ENCODE data around the gene CCDC154.

CCDC154 gene

DNA sequence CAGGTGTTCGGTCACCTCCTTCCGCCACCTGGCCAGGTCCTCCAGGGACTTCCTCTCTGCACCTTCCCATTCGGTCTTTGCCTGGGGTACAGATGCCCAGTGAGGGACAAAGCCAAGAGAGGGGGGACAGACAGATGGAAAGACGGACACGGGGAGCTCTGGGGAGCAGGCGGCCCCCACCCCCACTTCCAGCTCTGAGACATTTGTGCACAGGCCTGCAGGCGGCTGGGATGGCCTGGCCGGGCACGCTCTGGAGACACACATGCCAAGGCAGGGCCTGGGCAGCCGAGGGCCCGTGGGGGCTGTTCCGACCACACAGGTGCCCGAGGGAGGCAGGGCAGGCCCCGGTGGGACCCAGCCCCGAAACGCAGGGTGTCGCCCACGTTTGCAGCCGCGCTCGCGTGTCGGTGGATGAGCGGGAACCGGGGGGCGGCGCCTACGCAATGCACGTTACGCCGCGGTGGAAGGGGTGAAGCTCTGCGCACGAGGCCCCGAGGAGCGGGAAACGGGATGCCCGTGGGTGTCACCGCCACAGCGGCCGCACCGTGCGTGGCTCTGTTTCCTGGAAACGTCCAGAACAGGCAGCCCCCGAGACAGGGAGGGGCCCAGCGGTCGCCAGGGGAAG is 7.5 kb downstream of the CCDC154 start:
- no peak for DNase-seq (ENCODE audit: low spot score)

DNA sequence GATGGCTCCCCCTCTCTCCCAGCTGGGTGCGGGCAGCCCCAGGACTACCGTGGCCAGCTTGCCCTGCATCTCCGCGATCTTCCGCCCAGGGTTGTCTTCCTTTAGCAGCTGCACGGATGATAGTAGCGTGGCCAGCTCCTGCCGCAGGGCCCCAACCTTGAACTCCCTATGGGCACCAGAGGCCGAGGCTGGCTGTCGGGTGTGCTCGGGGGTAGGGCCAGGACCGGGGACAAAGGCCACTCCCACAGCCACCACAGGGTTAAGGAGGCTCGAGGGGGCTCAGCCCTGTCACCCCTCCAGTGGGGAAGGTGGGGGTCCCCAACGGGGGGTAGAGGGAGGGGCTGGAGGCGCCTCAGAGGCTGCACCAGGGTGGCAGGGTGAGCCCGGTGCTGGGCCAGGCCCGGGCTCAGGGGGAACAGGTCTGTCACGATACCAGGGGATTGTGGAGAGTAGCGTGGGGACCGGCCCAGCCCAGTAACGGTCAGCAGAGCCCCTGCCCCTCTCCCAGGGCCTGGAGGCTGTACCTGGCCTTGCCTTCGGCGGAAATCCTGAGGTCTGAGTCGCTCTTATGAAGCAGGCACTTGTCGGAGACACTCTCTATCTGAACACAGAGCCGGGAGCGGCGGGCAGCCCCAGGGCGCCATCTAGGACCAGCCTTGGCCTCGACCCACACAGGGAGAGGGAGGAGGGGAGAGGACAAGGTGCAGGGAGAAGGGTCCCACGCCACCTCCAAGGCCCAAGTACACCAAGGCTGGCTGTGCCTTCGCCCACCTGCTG is 8.2 kb downstream of the CCDC154 start:
- no peak for DNase-seq (ENCODE audit: low spot score)

DNA sequence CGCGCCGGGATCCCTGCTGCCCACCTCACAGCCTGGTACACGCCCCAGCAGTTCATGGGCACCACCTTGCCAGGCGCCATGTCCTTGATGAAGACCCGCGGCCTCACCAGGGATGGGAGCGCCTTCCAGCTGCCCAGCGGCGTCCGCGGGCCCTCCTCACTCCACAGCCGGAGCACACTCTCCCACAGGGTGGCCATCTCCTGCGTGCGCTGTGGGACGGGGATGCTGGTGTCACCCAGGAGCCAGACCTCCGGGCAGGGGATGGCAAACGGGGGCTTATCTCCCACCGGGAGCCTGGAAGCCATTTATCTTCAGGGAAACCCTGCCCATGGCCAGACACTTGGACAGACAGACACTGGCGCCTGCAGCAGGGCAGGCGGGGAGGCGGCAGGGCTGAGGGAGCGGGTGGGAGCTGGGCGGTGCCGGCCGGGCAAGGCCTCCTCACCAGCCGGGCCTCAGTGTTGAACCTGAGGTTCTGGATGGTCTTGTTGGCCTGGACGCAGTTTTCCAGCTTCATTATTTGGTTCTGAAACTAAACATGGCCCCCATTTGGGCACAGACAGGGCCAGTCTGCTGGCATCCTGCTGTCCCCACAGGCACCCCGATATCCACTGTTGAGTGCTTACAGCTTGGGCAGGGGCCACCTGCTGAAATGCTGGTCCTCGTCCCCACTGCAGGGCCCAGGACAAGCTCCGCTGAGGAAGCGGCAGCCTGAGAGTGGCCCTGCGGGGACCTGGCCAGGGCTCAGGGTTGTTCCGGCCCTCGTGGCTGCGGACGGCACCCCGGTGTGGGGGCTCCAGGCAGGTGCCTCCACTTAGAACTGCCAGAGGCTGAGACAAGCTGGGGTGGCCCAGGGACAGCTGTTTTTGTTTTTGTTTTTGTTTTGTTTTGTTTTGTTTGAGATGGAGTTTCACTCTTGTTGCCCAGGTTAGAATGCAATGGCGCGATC is 9.4 kb downstream of the CCDC154 start:
- no peak for DNase-seq (ENCODE audit: low spot score)

DNA sequence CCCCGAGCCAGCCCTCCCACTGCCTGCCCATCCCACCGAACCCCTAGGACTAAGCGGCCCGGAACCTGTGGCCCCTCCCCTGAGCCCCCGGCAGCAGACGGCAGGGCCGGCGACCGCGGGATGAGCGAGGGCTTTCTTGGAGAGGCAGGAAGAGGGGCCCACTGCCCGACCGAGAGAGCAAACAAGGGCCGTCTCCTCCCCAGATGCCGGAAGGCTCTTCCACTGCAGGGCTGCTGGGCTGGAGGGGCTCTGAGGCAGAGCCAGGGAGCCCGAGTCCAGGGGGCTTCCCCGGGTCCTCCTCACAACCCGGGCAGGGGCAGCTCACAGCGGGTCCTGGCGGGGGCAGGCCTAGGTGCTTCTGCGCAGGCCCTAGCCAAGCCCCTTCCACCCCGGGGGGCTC is 10.6 kb downstream of the CCDC154 start:
- no peak for DNase-seq (ENCODE audit: low spot score)

DNA sequence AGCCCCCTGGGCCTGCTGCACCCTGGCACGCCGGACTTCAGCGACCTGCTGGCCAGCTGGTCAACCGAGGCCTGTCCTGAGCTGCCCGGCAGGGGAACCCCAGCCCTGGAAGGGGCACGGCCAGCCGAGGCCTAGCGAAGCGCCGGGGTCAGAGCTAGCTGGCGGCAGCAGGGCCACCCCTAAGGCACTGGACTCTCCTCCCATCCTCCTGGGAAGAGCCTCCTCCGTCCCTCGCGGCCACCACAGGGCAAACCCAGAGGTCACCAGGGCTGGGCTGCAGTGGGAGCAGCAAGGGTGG is 11.1 kb downstream of the CCDC154 start:
- no peak for DNase-seq (ENCODE audit: low spot score)

DNA sequence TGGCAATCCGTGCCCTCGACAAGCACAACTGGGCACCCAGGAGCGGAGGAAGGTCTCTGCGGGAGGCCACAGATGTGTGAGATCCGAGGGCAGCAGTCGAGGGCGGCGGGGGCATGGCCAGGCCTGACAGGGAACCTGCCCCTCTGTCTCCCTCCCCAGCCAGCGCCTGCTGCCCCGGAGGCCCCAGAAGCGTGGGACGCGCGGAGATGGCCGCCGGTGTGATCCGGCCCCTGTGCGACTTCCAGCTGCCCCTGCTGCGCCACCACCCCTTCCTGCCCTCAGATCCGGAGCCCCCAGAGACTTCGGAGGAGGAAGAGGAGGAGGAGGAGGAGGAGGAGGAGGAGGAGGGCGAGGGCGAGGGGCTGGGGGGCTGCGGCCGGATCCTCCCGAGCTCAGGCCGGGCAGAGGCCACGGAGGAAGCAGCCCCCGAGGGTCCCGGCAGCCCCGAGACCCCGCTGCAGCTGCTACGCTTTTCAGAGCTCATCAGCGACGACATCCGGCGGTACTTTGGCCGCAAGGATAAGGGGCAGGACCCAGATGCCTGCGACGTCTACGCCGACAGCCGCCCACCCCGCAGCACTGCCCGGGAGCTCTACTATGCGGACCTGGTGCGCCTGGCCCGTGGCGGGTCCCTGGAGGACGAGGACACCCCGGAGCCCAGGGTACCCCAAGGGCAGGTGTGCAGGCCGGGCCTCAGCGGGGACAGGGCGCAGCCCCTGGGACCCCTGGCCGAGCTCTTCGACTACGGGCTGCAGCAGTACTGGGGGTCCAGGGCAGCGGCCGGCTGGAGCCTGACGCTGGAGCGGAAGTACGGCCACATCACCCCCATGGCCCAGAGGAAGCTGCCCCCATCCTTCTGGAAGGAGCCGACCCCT is 11.7 kb downstream of the CCDC154 start:
- no peak for DNase-seq (ENCODE audit: low spot score)

DNA sequence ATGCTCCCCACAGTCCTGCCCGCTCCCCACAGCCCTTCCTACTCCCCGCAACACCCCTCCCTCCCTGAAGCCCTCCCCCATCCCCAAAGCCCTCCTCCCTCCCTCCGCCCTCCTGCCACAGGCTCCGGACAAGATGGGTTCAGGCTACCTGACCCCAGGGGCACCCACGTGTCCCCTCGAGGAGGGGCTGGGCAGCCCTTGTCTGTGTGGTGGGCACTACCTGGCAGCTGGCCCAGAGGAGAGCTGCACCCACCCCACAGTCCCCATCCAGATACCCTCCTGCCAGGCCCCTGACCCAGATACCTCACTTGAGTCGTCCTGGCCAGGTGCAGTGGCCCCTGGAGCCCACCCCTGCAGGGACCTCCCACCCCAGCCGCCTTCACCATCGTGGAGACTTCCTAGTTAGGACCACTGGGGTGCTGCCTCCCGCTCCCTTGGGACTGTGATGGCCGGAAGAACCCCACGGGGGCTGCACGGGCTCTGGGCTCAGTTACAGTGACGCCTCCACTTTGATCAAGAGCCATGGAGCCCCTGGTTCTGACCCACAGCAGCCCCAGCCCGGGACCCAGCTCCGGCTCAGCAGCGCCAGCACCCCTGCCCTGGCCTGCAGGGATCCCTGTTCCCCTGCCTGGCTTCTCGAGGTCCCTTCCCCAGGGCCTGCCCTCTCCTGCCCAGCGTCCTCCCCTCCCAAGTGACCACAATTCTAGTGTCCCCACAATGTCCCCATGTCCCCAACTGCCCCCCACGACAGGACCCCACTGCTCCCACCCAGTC is 12.7 kb downstream of the CCDC154 start:
- DNase-seq (ENCODE audit: low spot score), result no peak

DNA sequence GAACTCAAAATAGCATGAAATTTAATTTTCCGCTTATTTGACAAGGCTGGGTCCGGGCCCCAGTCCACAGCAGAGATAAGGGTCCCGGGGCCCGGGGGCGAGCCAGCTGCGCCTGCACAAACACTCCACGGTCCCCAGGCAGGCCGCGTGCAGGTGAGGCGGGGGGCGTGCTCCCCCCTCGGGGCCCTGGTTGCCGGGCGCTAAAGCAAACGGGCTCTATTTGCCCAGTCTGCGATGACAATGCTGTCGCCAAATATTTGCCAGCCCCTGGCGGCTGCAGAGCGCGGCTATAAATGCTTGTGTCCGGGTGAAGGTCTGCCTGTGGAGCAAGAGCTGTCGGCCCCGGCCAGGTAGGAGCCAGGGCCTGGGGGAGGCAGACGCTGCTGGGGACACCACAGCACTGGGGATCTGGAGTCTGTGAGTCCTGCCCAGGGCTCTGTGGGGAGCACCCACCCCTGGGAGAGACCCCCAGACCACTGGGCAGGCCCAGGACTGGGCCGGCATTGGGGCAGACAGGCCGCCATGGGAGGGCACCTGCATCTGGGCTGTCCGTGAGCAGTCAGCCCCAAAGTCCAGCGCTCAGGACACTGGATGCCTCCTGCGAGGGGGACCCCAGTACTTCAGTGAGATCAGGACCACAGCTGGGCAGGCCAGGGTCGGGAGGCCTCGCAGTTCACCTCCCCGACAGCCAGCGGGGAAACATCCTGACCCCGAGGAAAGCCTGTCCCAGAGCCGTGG is 13.4 kb downstream of the CCDC154 start, which contains the start of gene PERCC1:
TSS of gene PERCC1 (plus strand) at position 320 of the 738 bp plus-strand sequence. CDS start 1,516 bp downstream, outside the sequence.
- no peak for DNase-seq (ENCODE audit: low spot score)

DNA sequence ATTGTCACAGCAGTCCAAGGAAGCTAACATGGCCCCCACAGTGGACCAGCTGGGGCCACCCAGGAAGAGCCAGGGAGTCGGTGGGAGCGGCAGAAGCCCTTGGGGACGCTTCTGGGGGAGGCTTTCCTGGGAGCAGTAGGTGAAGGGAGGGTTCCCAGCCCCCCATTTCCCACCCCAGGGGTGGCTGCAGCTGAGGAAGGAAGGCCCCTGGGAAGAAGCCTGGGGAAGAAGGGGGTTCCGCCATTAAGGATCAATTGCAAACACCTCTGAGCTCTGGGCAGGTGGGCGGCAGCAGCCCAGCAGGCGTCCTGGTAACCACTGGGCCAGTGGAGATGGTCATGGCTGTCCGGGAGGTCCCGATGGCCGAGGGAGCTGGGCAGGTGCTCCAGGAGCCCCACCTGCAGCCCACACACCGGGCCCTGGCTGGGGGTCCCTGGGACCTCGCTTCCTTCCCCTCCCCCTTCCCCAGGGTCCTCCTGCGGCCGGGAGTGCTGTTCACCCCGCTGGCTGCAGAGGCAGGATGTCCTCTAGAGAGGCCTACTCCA is 14.1 kb downstream of the CCDC154 start:
- no peak for DNase-seq (ENCODE audit: low spot score)

DNA sequence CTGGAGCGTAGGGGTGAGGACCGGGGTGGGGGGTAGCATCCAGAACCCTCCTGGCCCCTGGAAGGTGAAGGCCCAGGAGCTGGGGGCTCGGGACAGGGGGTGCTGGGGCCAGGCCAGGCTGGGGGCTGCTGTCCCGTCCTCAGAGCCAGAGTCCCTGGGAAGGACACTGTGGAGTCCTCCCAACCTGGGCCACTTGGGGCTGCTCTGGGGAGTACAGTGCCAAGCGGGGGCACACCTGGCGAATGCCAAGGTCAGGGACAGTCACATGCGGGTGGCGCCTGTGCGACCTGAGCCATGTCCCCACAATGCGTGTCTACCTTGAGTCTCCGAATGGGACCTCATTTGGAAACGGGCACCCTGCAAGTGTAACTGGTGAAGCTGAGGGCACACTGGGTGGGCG is 14.7 kb downstream of the CCDC154 start:
- DNase-seq (ENCODE audit: low spot score), result no peak

DNA sequence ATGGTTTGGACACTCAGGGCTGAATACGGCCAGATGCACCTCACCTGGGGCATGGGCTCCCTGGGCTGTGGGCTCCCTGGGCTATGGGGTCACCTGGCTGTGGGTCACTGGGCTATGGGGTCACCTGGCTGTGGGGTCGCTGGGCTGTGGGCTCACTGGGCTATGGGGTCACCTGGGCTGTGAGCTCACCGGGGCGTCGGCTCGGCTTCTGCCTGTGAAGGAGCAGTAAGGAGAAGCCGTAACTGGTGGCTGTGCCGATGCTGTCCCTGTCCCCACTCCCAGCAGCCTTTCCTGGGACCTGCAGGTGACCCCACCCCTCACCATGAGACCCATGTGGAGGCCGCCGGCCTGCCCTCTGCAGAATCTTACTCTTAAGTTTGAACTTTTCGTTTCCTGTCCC is 15.3 kb downstream of the CCDC154 start:
- no peak for DNase-seq (ENCODE audit: low spot score)

DNA sequence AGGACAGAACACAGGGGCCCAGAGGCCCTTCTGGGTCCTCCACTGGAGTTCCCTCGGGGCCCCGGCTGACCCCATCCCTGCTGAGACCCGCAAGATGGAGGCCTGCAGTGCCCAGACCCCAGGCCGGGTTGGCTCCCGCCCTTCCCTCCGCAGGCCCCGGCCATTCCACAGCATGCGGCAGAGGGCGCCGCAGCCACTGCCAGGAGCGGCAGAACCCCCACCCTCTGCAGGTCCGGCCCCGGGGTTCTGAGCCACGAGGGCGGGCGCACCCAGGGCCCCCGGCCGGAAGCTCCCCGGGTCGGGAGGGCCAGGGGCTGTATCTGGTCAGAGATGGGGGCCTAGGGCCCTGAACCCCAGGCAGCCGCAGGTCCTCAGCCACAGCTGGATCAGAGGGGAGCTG is 15.8 kb downstream of the CCDC154 start:
- peak; percentile 26 for DNase-seq (ENCODE audit: low spot score)

DNA sequence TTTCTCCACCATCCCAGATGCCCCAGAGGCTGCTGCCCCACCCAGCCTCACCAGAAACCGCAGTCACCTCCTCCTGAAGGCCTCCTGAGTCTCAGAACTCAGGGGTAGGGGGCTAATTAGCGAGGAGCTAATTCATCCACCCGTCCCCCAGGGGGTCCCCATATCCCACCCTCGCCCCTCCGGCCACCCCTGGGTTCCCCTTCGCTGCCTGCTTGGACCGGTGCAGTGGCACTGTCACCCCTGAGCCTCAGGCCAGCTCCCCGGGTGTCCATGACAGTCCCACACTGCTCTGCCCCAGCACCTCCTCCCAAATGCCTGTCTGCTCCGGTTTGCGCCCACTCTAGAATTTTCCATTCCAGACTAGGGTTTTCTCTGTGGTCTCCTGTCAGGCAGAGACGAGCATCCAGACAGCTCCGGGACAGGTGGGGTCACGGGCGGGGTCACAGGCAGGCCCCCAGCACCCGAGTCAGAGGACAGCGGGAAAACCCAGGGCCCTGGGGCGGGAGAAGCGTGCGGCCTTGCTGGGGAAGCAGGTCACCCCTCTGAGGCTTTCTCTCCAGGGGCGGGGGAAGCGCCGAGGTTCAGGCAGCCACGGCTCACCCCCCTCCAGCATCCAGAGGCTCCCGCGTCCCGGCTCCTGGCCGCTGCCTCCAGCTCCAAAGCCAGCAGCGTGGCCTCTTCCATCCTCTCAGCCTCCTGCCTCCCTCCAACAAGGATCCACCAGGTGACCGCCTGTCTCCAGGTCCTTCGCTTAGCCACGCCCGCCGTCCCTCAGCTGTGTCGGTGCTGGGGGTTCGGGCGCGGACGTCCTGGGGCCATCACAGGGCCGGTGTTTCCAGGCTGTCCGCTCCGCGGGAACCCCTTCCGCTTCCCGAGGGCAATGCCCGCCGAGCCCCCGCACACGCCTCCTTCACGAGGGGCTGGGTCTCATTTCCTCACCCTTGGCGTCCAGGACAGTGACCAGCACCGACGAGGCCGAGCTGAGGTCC is 16.6 kb downstream of the CCDC154 start:
- DNase-seq (ENCODE audit: low spot score), result no peak

DNA sequence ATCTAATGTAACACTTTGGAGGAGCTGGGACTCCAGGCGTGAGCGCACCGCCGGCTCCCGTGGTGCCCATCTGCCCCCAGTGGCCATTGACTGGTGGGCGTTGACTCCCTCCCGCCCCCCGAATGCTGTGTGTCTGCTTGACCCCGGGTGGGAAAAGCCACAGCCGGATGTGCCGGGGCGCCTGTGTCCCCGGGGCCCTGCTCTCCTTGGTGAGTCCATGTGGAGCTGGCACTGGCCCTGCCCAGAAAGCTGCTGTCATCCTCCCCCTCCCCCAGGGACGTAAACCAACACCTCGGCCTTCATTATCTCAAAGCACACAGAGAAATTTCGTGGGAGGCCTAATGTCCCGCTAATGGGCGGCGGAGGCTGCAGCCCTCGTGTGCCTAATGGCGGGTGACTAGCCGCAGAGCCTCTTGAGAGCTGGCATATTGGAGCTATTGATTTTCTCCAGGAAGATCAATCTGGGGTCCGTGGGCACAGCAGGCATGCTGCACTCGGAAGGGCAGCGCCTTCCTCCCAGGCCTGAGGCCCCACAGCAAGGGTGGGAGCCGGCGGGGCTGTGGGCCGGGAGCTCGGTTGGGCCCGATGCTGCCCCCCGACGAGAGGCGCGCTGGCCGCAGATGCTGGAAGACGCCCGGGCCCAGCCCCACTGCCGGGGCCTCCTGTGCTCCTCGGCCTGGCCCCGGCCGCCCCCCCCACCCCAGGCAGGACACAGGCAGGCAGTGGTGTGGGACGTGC is 17.5 kb downstream of the CCDC154 start:
- no peak for DNase-seq (ENCODE audit: low spot score)

DNA sequence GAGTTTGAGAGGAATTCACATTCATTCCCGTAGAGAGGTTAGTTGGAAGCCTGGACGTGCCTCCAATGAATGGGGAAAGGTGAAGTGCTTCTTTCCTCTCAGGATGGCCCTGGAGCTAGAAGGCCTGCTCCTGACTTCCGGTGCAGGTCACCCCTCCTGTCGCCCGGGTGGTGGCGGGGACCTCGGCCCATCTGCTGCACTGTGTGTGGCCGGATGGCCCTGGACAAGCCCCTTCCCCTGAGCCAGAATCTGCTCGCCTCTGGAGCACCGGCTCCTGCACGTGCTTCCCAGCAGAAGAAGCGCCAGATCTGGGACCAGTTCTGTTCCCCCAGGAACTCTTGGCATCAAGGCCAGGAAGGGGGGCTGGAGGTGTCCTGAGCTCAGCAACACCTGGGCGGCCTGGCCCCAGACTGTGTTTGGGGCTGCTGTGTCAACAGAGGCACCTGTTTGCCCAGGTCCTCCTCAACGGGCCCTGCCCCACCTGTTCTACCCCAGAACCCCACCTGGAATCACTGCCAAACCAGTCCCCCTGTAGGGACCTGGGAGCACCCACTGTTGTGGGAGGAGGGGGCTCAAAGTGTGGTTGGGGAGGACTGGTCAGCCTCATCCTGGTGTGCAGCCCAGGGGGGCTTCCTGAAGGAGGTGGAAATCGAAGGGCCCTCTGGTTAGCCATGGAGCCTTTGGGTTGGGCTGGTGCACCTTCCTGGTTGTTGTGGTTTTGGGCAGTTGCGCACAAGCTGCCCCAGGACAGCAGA is 18.6 kb downstream of the CCDC154 start:
- no peak for DNase-seq (ENCODE audit: low spot score)

DNA sequence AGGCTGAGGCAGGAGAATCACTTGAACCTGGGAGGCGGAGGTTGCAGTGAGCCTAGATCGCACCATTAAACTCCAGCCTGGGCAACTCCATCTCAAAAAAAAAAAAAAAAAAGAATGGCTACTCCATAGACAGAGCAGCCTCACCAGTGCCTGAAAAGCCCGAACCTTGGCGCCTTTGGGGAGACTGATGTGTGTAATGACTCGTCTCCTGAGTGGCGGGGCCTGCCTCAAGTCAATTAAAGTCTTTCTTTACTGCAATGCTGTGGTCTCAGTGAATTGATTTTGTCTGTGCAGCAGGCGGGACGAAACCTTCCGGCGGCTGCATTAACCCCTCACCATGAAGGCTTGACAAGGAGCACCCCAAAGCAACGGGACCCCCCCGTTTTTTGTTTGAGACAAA is 20.3 kb downstream of the CCDC154 start:
- no peak for DNase-seq (ENCODE audit: low spot score)

DNA sequence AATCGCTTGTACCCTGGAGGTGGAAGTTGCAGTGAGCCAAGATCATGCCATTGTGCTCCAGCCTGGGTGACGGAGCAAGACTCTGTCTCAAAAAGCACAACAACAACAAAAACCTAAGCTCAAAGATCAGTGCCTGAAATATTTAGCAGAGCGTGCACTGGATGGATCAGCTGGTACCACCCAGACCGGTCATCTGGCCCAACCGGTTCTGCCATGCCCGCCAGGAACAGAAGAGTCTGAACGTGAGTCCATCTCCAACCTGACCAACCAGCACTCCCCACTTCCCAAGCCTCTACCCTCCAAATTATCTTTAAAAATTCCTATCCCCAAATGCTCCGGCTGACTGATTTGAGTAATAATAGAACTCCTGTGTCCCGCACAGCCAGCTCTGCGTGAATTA is 22.3 kb downstream of the CCDC154 start:
- DNase-seq (ENCODE audit: low spot score), result no peak

All from CD4-positive, alpha-beta T cell treated with Interleukin-6 at 100 ng/mL for 8 hours (primary cell).